Activated naive CD8-positive, alpha-beta T cell treated with anti-CD3 and anti-CD28 coated beads, Interleukin-2, amount 10 ng/mL, durations not matched to agents 7 days and 5 days (primary cell): ENCODE results near the gene NUDT9. TPM values are rescaled to one million over a fixed set of nuclear protein-coding genes. Genes with fewer than 3 reads are reported as not detected.
"Not testable (repeated sequence)": the region's sequence is repeated elsewhere in the genome, so short reads cannot be mapped to it uniquely, and the experiment has no call there.

Experiments
- ATAC-seq: fragments of 150-1000 bp; cut with Tn5 transposase; one replicate; pipeline ENCODE4 v1.10.0; 2021; ENCODE audit warnings: low read depth, moderate library complexity
- POLR2A ChIA-PET: fragments of 350-600 bp; sonication (Branson Sonifier 250); formaldehyde crosslinking; loops from one replicate; lab custom pipeline; 2021; ENCODE audit warnings: antibody characterized with exemption; lab: Charles Lee
- DNase-seq: peaks from one replicate; pipeline ENCODE4 v3.0.0; 2021
- H3K27ac Mint-ChIP-seq: one replicate; pipeline ENCODE4 v1.8.0; 2022; ENCODE audit warnings: mild to moderate bottlenecking, mixed read lengths
- H3K27me3 Mint-ChIP-seq: one replicate; pipeline ENCODE4 v1.8.0; 2022; ENCODE audit warnings: mild to moderate bottlenecking, moderate library complexity, mixed read lengths
- H3K36me3 Mint-ChIP-seq: one replicate; pipeline ENCODE4 v1.8.0; 2021; ENCODE audit warnings: mild to moderate bottlenecking, mixed read lengths
- H3K4me1 Mint-ChIP-seq: one replicate; pipeline ENCODE4 v1.8.0; 2021; ENCODE audit warnings: mixed read lengths
- H3K4me3 Mint-ChIP-seq: one replicate; pipeline ENCODE4 v1.8.0; 2022; ENCODE audit warnings: mild to moderate bottlenecking, moderate library complexity, mixed read lengths
- H3K9me3 Mint-ChIP-seq: one replicate; pipeline ENCODE4 v1.8.0; 2021; ENCODE audit warnings: mixed read lengths
- total RNA-seq, 2 experiments: library from RNA; stranded (reverse); gene quantifications; one replicate each; pipeline ENCODE4 v1.2.3, GENCODE V29; 2021

The NUDT9 gene
- total RNA-seq, 2 experiments from 2014 or later: 10.5 to 13.4 TPM

DNA sequence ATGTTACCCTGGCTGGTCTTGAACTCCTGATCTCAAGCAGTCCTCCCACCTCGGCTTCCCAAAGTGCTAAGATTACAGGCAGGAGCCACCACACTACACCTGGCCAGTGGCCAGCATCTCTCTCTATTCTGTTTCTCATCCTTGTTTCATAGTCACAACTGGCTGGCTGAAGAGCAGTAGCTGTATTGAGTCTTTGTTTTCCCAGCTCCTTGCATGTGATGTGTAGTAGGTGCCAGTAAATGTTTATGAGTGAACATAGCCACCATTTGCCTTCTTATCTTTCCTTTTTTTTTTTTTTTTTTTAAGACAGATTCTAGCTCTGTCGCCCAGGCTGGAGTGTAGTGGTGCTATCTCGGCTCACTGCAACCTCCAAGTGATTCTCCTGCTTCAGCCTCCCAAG is 23.6 kb downstream of the NUDT9 start:
- H3K4me1 Mint-ChIP-seq: peaks cover 1% of the 10 kb centered on the region
- POLR2A ChIA-PET: no interaction called here
- H3K27ac Mint-ChIP-seq: no peak overlapping the region
- no peaks in the 10 kb centered on the region for H3K9me3 Mint-ChIP-seq
- H3K4me3 Mint-ChIP-seq: no peak overlapping the region
- H3K27me3 Mint-ChIP-seq: no peaks in the 10 kb centered on the region
- peaks cover 25% of the 10 kb centered on the region for H3K36me3 Mint-ChIP-seq
- DNase-seq (no peak), ATAC-seq (no peak)

DNA sequence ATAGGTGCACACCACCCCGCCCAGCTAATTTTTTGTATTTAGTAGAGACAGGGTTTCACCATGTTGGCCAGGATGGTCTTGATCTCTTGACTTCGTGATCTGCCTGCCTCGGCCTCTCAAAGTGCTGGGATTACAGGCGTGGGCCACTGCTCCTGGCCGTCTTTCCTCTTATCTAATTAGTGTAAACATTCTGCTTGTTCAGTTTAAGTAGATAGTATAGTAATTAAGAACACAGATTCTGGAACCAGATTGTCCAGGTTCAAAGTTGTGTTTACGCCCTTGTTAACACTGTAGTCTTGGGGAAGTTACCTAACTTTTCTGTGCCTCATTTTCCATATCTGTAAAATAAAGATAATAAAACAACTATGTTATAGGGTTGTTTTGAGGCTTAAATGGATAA is 24.0 kb downstream of the NUDT9 start:
- POLR2A ChIA-PET, H3K27me3 Mint-ChIP-seq, H3K4me3 Mint-ChIP-seq, H3K27ac Mint-ChIP-seq, DNase-seq, ATAC-seq, H3K4me1 Mint-ChIP-seq, H3K9me3 Mint-ChIP-seq: not testable (repeated sequence)
- H3K36me3 Mint-ChIP-seq: peaks cover 28% of the 10 kb centered on the region

DNA sequence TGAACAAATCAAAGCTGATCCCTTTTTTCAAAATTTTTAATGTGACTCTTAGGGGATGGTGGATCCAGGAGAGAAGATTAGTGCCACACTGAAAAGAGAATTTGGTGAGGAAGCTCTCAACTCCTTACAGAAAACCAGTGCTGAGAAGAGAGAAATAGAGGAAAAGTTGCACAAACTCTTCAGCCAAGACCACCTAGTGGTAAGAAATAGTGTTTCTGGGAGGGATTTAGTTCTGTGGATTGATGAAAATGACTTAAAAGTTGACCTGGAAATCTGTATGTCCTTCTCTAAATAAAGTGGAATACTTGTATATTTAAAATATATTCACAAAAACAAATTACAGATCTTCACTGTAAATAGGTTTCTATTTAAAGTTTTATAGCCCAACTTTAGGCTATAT is 29.2 kb downstream of the NUDT9 start:
- DNase-seq: no peak
- POLR2A ChIA-PET: no interaction called here
- no peaks in the 10 kb centered on the region for H3K9me3 Mint-ChIP-seq
- H3K27ac Mint-ChIP-seq: no peak overlapping the region
- H3K4me3 Mint-ChIP-seq: no peak overlapping the region
- no peaks in the 10 kb centered on the region for H3K4me1 Mint-ChIP-seq
- no peak for ATAC-seq
- peaks cover 16% of the 10 kb centered on the region for H3K36me3 Mint-ChIP-seq
- no peaks in the 10 kb centered on the region for H3K27me3 Mint-ChIP-seq

DNA sequence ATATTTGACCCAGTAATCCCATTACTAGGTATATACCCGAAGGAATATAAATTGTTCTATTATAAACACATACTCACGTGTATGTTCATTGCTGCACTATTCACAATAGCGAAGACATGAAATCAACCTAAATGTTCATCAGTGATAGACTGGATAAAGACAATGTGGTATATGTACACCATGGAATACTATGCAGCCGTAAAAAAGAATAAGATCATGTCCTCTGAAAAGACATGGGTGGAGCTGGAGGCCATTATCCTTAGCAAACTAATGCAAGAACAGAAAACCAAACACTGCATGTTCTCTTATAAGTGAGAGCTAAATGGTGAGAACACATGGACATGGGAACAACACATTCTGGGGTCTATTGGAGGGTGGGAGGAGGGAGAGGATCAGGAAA is 36.5 kb downstream of the NUDT9 start:
- Mint-ChIP-seq H3K27me3 (no peaks in the 10 kb centered on the region), H3K27ac (no peak overlapping the region), H3K4me3 (no peak overlapping the region), H3K9me3 (no peaks in the 10 kb centered on the region), H3K4me1 (no peaks in the 10 kb centered on the region), H3K36me3 (peaks cover 13% of the 10 kb centered on the region)
- DNase-seq (no peak), ATAC-seq (no peak)
- POLR2A ChIA-PET: no interaction called here

DNA sequence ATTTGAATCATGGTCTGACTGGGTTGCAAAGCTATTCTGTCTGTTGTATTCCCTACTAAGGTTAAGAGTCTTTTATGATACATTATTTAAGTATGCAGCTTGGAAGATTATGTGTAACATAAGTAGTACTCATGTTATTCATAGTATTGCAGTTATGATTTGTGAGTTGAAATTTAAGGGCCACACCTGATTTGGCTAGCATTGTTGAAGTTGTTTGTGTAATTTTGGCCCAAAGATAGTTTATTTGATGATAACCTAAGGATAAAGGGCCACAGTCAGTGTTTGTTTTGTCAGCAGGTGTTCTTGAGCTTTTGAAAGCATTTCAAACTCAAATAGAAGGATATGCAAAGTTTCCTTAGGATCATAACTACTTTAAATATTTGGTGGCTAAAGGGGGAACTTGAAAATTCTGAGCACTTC is 38.9 kb downstream of the NUDT9 start:
- POLR2A ChIA-PET: no interaction called here
- DNase-seq (no peak), ATAC-seq (no peak)
- H3K9me3 Mint-ChIP-seq: no peaks in the 10 kb centered on the region
- no peak overlapping the region for H3K27ac Mint-ChIP-seq
- H3K4me3 Mint-ChIP-seq: no peak overlapping the region
- H3K36me3 Mint-ChIP-seq: peaks cover 13% of the 10 kb centered on the region
- no peaks in the 10 kb centered on the region for H3K27me3 Mint-ChIP-seq
- peaks cover 3% of the 10 kb centered on the region for H3K4me1 Mint-ChIP-seq

DNA sequence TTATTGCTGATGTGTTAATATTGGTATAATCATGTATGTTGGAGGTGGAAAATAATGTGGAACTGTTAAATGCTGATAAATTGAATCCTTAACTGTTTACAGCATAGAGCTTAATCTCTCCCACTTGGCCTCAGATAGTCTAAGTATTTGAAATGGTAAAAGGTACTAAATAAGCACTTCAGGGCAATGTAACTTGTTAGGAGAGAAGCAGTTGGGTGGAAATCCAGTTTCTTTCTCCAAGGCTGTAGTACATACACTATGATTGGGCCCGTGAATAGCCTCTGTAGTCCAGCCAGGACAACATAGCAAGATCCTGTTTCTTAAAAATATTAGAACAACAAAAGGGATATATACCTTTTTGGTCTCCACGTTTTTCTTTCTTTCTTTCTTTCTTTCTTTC is 39.7 kb downstream of the NUDT9 start:
- POLR2A ChIA-PET: no interaction called here
- peaks cover 13% of the 10 kb centered on the region for H3K36me3 Mint-ChIP-seq
- DNase-seq (no peak), ATAC-seq (no peak)
- H3K27ac Mint-ChIP-seq: no peak overlapping the region
- H3K4me3 Mint-ChIP-seq: no peak overlapping the region
- peaks cover 3% of the 10 kb centered on the region for H3K4me1 Mint-ChIP-seq
- no peaks in the 10 kb centered on the region for H3K27me3 Mint-ChIP-seq
- H3K9me3 Mint-ChIP-seq: no peaks in the 10 kb centered on the region

DNA sequence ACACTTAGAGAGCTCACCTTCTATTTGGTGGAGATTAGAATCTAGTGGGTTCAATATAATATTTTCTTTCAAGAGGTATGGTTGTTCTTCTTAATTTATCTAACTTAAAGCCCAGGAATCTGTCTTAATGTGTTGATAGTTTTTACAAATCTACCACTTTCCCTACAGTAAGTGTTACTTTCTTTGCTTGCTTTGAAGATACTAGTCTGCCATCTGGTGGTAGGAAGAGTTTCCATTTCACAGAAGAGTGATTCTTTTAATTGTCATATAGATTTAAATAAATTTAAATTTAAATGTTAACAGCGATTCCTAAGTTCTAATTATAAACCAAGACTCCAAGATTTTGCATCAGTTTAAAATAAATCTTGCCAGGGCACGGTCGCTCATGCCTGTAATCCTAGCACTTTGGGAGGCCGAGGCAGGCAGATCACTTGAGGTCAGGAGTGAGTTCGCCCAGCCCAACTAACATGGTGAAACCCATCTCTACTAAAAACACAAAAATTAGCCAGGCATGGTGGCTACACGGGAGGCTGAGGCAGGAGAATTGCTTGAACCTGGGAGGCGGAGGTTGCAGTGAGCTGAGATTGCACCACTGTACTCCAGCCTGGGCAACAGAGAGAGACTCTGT is 43.5 kb downstream of the NUDT9 start:
- DNase-seq (no peak), ATAC-seq (no peak)
- H3K9me3 Mint-ChIP-seq: no peaks in the 10 kb centered on the region
- peaks cover 3% of the 10 kb centered on the region for H3K4me1 Mint-ChIP-seq
- H3K27me3 Mint-ChIP-seq: no peaks in the 10 kb centered on the region
- POLR2A ChIA-PET: interaction anchor here (0.7 kb wide), 1 partner anchor 101 kb away, joined by 4 read pairs; no protein-coding TSS in a partner anchor
- H3K4me3 Mint-ChIP-seq: no peak overlapping the region
- no peak overlapping the region for H3K27ac Mint-ChIP-seq
- no peaks in the 10 kb centered on the region for H3K36me3 Mint-ChIP-seq

DNA sequence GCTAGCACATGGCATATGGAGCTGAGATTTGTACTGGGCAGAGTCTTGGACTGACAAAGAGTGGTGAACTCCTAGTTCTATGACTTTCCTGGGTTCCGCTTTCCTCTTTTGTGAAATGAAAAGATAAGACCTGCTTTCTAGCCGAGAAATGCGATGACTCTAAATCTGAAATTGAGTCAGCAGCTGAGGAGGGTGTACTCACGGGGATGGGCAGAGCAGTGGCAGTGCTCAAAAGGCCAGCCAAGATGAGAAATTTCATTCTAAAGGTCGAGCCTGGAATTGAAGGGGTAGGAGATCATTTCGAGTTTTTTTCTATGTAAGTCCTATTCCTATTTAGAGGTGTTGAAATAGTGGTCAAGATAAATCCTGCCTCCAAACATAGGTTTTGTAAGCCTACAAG is 47.0 kb downstream of the NUDT9 start:
- POLR2A ChIA-PET: no interaction called here
- ATAC-seq (no peak), DNase-seq (no peak)
- H3K4me3 Mint-ChIP-seq: no peak overlapping the region
- H3K36me3 Mint-ChIP-seq: no peaks in the 10 kb centered on the region
- no peaks in the 10 kb centered on the region for H3K9me3 Mint-ChIP-seq
- no peak overlapping the region for H3K27ac Mint-ChIP-seq
- H3K27me3 Mint-ChIP-seq: no peaks in the 10 kb centered on the region
- peaks cover 3% of the 10 kb centered on the region for H3K4me1 Mint-ChIP-seq

DNA sequence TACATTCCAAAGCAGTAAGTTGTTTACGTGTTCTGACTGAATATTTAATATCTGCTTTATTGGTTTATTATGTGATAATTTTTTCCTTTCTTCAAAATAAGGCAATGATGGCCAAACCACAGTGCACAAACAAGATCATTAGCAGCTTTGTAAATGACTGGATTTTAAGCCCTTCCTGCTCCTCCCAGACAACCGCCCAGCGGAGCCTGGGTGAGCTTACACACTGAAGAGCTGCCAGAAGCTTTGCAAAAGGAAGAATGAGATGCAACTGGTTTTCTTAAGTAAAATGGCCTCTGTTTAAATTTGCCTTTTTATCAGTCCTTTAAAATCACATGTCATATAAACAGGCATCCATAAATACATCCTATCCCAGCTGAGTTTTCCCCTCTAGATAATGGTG is 54.6 kb downstream of the NUDT9 start:
- H3K4me3 Mint-ChIP-seq: no peak overlapping the region
- no peaks in the 10 kb centered on the region for H3K9me3 Mint-ChIP-seq
- H3K27me3 Mint-ChIP-seq: no peaks in the 10 kb centered on the region
- POLR2A ChIA-PET: no interaction called here
- ATAC-seq (no peak), DNase-seq (no peak)
- H3K4me1 Mint-ChIP-seq: no peaks in the 10 kb centered on the region
- H3K36me3 Mint-ChIP-seq: no peaks in the 10 kb centered on the region
- H3K27ac Mint-ChIP-seq: no peak overlapping the region

DNA sequence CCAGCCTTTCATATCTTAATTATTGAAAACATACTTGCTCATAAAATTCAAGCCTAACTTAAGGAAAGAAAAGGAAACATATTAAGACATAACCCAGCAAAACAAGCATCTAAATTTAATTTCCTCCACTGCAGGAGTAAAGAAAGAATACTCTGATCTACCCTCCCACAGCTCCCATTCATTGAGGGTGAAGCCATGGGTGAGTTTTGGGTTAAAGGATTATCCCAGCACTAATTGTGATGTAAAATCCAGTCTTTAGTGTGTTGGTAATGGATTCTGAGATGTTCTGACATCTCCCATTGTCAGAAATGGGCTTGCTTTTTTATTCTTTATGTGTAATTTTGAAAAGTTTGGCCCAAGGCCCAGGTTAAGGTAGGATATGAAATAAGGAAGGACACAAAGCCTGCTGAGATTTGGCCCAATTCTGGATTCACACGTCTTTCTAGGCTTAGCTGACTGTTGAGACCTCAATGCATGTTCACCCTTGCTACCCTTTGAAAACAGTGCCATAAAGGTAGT is 56.4 kb downstream of the NUDT9 start:
- POLR2A ChIA-PET: no interaction called here
- Mint-ChIP-seq H3K27me3 (no peaks in the 10 kb centered on the region), H3K9me3 (peaks cover 1% of the 10 kb centered on the region), H3K4me3 (no peak overlapping the region), H3K36me3 (no peaks in the 10 kb centered on the region), H3K4me1 (no peaks in the 10 kb centered on the region), H3K27ac (no peak overlapping the region)
- ATAC-seq: no peak
- DNase-seq: no peak

DNA sequence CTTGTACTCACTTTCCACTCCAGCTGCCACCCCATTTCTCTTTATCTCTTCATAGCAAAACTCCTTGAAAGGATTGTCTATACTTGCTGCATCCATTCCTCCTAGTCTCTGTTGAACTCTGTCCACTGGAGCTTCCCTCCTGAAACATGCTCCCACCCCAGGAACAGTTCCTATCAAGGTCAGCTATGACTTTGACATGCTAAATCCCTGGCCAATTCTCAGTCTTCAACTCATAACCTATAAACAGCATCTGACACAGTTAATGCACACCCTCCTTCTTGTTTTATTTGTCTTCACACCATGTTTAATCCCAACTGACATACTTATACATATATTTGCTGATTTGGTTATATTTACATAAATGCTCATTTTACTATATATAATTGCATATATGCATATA is 59.0 kb downstream of the NUDT9 start:
- no peaks in the 10 kb centered on the region for H3K27me3 Mint-ChIP-seq
- ATAC-seq: no peak
- no peak overlapping the region for H3K27ac Mint-ChIP-seq
- H3K36me3 Mint-ChIP-seq: no peaks in the 10 kb centered on the region
- H3K9me3 Mint-ChIP-seq: peaks cover 1% of the 10 kb centered on the region
- no peak for DNase-seq
- no peaks in the 10 kb centered on the region for H3K4me1 Mint-ChIP-seq
- POLR2A ChIA-PET: no interaction called here
- no peak overlapping the region for H3K4me3 Mint-ChIP-seq

DNA sequence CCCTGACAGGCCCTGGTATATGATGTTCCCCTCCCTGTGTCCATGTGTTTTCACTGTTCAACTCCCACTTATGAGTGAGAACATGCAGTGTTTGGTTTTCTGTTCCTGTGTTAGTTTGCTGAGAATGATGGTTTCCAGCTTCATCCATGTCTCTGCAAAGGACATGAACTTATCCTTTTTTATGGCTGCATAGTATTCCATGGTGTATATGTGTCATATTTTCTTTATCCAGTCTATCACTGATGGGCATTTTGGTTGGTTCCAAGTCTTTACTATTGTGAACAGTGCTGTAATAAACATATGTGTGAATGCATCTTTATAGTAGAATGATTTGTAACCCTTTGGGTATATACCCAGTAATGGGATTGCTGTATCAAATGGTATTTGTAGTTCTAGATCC is 60.9 kb downstream of the NUDT9 start:
- POLR2A ChIA-PET, ATAC-seq, H3K4me3 Mint-ChIP-seq, DNase-seq, H3K27ac Mint-ChIP-seq, H3K9me3 Mint-ChIP-seq, H3K27me3 Mint-ChIP-seq, H3K4me1 Mint-ChIP-seq, H3K36me3 Mint-ChIP-seq: not testable (repeated sequence)

DNA sequence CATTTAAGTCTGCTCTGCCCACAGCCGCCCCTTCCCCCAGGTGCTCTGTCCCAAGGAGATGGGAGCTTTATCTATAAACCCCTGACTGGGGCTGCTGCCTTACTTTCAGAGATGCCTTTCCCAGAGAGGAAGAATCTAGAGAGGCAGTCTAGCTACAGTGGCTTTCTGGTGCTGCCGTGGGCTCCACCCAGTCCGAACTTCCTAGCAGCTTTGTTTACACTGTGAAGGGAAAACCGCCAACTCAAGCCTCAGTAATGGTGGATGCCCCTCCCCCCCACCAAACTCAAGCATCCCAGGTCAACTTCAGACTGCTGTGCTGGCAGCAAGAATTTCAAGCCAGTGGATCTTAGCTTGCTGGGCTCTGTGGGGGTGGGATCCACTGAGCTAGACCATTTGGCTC is 66.3 kb downstream of the NUDT9 start:
- H3K27me3 Mint-ChIP-seq, H3K9me3 Mint-ChIP-seq, H3K4me1 Mint-ChIP-seq, H3K4me3 Mint-ChIP-seq, DNase-seq, H3K27ac Mint-ChIP-seq, H3K36me3 Mint-ChIP-seq, ATAC-seq, POLR2A ChIA-PET: not testable (repeated sequence)

DNA sequence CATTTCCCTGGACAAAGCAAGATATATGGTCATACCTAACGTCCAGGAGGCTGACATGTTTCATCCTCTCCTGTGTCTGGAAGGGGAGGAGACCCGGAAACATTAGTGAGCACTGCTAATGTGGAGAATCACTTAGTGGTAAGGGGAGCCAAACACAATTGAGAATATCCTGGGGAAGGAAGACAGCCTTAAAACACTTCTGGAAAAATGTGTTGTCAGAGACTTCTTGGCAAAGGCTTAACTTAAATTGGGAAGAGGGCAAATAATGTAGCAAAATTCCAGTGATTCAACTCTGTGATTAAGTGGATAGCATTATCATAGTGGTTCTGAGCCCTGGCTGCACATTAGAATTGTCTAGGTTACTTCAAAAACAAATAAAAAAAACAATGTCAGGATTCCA is 67.3 kb downstream of the NUDT9 start:
- Mint-ChIP-seq H3K4me1 (peaks cover 2% of the 10 kb centered on the region), H3K9me3 (no peaks in the 10 kb centered on the region), H3K36me3 (no peaks in the 10 kb centered on the region), H3K27me3 (no peaks in the 10 kb centered on the region), H3K27ac (no peak overlapping the region), H3K4me3 (no peak overlapping the region)
- POLR2A ChIA-PET: no interaction called here
- ATAC-seq (no peak), DNase-seq (no peak)
